ENCODE results near the gene MRPL48. TPM values are rescaled to one million over a fixed set of nuclear protein-coding genes. Genes with fewer than 3 reads are reported as not detected.

MRPL48 gene
- total and polyA plus RNA-seq, 2 of the 8 experiments (the other 6 are each of a cell fraction or from before 2014, with no cell fraction given): 34.9 to 59.9 TPM

DNA sequence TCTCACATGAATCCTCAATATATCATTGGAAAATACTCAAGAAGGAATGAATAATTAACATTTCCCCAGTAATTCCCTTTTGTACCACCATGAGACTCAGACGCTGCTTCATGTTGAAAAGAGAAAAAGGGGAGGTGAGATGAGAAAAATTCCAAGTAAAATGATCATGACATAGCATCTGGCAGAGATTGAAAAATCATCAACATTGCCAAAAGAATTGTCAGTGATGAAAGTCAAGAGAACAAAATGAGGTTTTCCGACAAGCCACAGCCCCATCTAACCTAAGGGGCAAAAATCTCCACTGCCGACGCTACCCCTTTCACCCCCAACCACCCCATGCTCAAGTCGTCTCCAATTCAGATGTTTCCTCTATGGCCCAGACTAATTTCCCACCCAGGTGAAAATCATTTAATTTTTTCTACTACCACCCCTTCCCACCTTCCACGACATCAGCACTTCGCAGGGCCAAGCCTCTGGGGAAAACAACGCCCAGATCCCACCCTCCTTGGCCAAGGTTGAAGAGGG lies 28.0 kb upstream of the MRPL48 start:
- H4K91ac ChIP-seq (replicated peaks; ENCODE audit: insufficient read length, low read length): no peak overlapping the region
- WGBS, 2 experiments (ENCODE audit: extremely low coverage in 1 of 2, insufficient coverage in 1 of 2, insufficient read length in 1 of 2, insufficient replicate concordance in 2 of 2, low coverage in 1 of 2, low lambda C conversion rate in 2 of 2, missing lambda C conversion rate in 1 of 2): 2% methylated on average over 8 of the region's 8 CpGs; no CpG with 5 or more reads in 1 of the 2 experiments
- H3K9ac ChIP-seq (replicated peaks in 1 of 4; ENCODE audit: extremely low read depth in 1 of 4, low read depth in 3 of 4, low read length in 3 of 4): peak overlapping the region; percentile 73 to 86 (median 79); a peak in 6 of 7 replicates
- H3K79me2 ChIP-seq (ENCODE audit: control insufficient read depth in 1 of 2, insufficient read depth in 2 of 2, low read length in 2 of 2): peaks cover 10 to 54% of the 10 kb centered on the region in 2 experiments
- H3K9me3 ChIP-seq (ENCODE audit: insufficient read depth in 2 of 2, low read depth in 1 of 2, low read length in 1 of 2): no peaks in the 10 kb centered on the region
- CTCF ChIA-PET (ENCODE audit: partially characterized antibody): interaction anchor here (1.2 to 3.6 kb wide), 5 partner anchors 12 to 98 kb away, joined by 3 to 25 read pairs (median 4); no protein-coding TSS in a partner anchor
- no peaks in the 10 kb centered on the region for H3K36me3 ChIP-seq (ENCODE audit: control insufficient read depth in 2 of 4, insufficient read depth in 4 of 4, low read length in 3 of 4)
- H2AK5ac ChIP-seq (ENCODE audit: low read depth, low read length): no peak overlapping the region
- H2BK120ac ChIP-seq (replicated peaks; ENCODE audit: low read depth, low read length): no peak overlapping the region
- H3K27me3 ChIP-seq (replicated peaks in 1 of 4; ENCODE audit: control insufficient read depth in 3 of 4, extremely low read depth in 1 of 4, insufficient read depth in 3 of 4, low read length in 3 of 4): no peaks in the 10 kb centered on the region
- 0 out of 2 replicates have a peak, but pooled peaks cover 5% of the 10 kb centered on the region for H3K79me1 ChIP-seq (ENCODE audit: low read depth, low read length)
- peaks cover 0 to 3% of the 10 kb centered on the region in 2 experiments for H4K20me1 ChIP-seq (replicated peaks in 1 of 2; ENCODE audit: control insufficient read depth in 1 of 2, insufficient read depth in 2 of 2, low read length in 2 of 2)
- no peak overlapping the region for H4K8ac ChIP-seq (ENCODE audit: extremely low read depth, insufficient read depth, low read length)
- no peak overlapping the region for H3K23ac ChIP-seq (ENCODE audit: insufficient read length)
- H2BK15ac ChIP-seq (ENCODE audit: low read length): no peak overlapping the region
- peak overlapping the region; percentile 74; the same call in 1 of the 2 replicates for H3K18ac ChIP-seq (ENCODE audit: extremely low read depth, low read length)
- H2BK5ac ChIP-seq (ENCODE audit: low read depth, low read length): no peak overlapping the region
- no peak overlapping the region for H3K27ac ChIP-seq (ENCODE audit: low read depth, low read length)
- H2BK12ac ChIP-seq (ENCODE audit: low read depth, low read length): no peak overlapping the region
- no peak for DNase-seq (ENCODE audit: low read depth in 1 of 2, low spot score in 2 of 2)
- TF ChIP-seq SIN3A (conservative IDR thresholded peaks at IDR 0.05 in 1 of 2, IDR thresholded peaks at IDR 0.05 in 1 of 2; ENCODE audit: low read depth in 1 of 2, low read length in 2 of 2) (no peak; a peak in 1 of 4 replicates), FOSL1 (IDR thresholded peaks at IDR 0.05; ENCODE audit: insufficient read depth, low read depth, low read length) (no peak), SRF (IDR thresholded peaks at IDR 0.05; ENCODE audit: low read depth, low read length) (no peak)
- H3K14ac ChIP-seq (ENCODE audit: insufficient read length): no peak overlapping the region
- H3K4me3 ChIP-seq (ENCODE audit: extremely low read depth in 1 of 4, insufficient read depth in 2 of 4, low read depth in 3 of 4, low read length in 4 of 4): peak overlapping the region; percentile 92 to 95 (median 94)
- peaks cover 0 to 4% (median 0%) of the 10 kb centered on the region in 4 experiments; a peak in 1 of 7 replicates for H3K4me1 ChIP-seq (replicated peaks in 1 of 4; ENCODE audit: control insufficient read depth in 3 of 4, insufficient read depth in 4 of 4, low read length in 3 of 4)
- peaks cover 3% of the 10 kb centered on the region for H3K23me2 ChIP-seq (ENCODE audit: low read depth, low read length)
- POLR2A ChIA-PET (ENCODE audit: partially characterized antibody): interaction anchor here (0.6 to 10.7 kb wide), 8 partner anchors 10 to 144 kb away, joined by 3 to 126 read pairs (median 6); partner anchors contain the start of gene MRPL48
- no peak overlapping the region for H2AFZ ChIP-seq (ENCODE audit: low read length)
- H3K4me2 ChIP-seq (ENCODE audit: insufficient read depth in 1 of 2, low read depth in 2 of 2, low read length in 2 of 2): peak overlapping the region; percentile 61 to 82
- H3K4ac ChIP-seq (replicated peaks; ENCODE audit: insufficient read length, low read depth, low read length): no peak overlapping the region
- H2BK20ac ChIP-seq (ENCODE audit: low read length): no peak overlapping the region
- no peak for FAIRE-seq
- no peak overlapping the region for H4K5ac ChIP-seq (ENCODE audit: insufficient read length, low read depth, low read length)
- no peak overlapping the region for H3K56ac ChIP-seq (replicated peaks; ENCODE audit: insufficient read length, low read depth, low read length)
